IPS-20b (cell line): ENCODE measurements around the gene CASP5.
"Not testable (repeated sequence)": the region's sequence is repeated elsewhere in the genome, so short reads cannot be mapped to it uniquely, and the experiment has no call there.

Experiments
- H3K27ac ChIP-seq: one replicate; pipeline ENCODE4 v1.5.1; 2013; ENCODE audit warnings: low read length
- H3K27me3 ChIP-seq: 2 replicates; pipeline ENCODE4 v1.6.1; 2013; ENCODE audit warnings: mild to moderate bottlenecking, low read length, inconsistent platforms; ENCODE audit not compliant: insufficient read depth
- H3K36me3 ChIP-seq: 2 replicates; pipeline ENCODE4 v1.6.1; 2013; ENCODE audit warnings: low read depth, mild to moderate bottlenecking, inconsistent platforms, low read length, moderate library complexity; ENCODE audit not compliant: insufficient read depth
- H3K4me1 ChIP-seq: 2 replicates; pipeline ENCODE4 v1.6.1; 2013; ENCODE audit warnings: mild to moderate bottlenecking, control low read depth, inconsistent platforms, low read length, moderate library complexity; ENCODE audit not compliant: insufficient read depth
- H3K4me3 ChIP-seq: 2 replicates; pipeline ENCODE4 v1.5.1; 2013; ENCODE audit warnings: mild to moderate bottlenecking, low read length, inconsistent platforms
- H3K9ac ChIP-seq: 2 replicates; pipeline ENCODE4 v1.6.1; 2013; ENCODE audit warnings: low read depth, mild to moderate bottlenecking, inconsistent platforms, low read length, moderate library complexity
- H3K9me3 ChIP-seq: 2 replicates; pipeline ENCODE4 v1.6.1; 2013; ENCODE audit warnings: mild to moderate bottlenecking, low read depth, low read length, inconsistent platforms; ENCODE audit not compliant: insufficient read depth

CASP5 gene

GRCh38 chr11:105046898-105047579 lies 24.1 kb upstream of the CASP5 start:
- H3K4me1 ChIP-seq, result no peaks in the 10 kb centered on the region; the same call in 1 of the 2 replicates
- H3K36me3 ChIP-seq, result no peaks in the 10 kb centered on the region
- no peak overlapping the region for H3K9ac ChIP-seq
- H3K27me3 ChIP-seq, result no peaks in the 10 kb centered on the region
- no peak overlapping the region for H3K27ac ChIP-seq
- H3K9me3 ChIP-seq, result no peaks in the 10 kb centered on the region
- H3K4me3 ChIP-seq, result no peak overlapping the region

GRCh38 chr11:105045676-105046296 lies 22.8 kb upstream of the CASP5 start:
- Histone ChIP-seq H3K4me3 (no peak overlapping the region), H3K36me3 (no peaks in the 10 kb centered on the region), H3K9ac (no peak overlapping the region), H3K27ac (no peak overlapping the region), H3K9me3 (no peaks in the 10 kb centered on the region), H3K4me1 (no peaks in the 10 kb centered on the region; the same call in 1 of the 2 replicates), H3K27me3 (no peaks in the 10 kb centered on the region)

GRCh38 chr11:105044557-105045524 lies 21.9 kb upstream of the CASP5 start, which contains the start of gene CARD16:
Gene CARD16, minus strand, starts transcription at chr11:105045335. Its CDS starts 38 bp downstream, at chr11:105045297.
- not testable (repeated sequence) for H3K4me1 ChIP-seq, H3K27ac ChIP-seq, H3K4me3 ChIP-seq, H3K36me3 ChIP-seq, H3K9me3 ChIP-seq, H3K9ac ChIP-seq, H3K27me3 ChIP-seq

- Histone ChIP-seq H3K4me1 (no peaks in the 10 kb centered on the region; the same call in 1 of the 2 replicates), H3K27me3 (no peaks in the 10 kb centered on the region), H3K9ac (no peak overlapping the region), H3K9me3 (no peaks in the 10 kb centered on the region), H3K4me3 (no peak overlapping the region), H3K36me3 (no peaks in the 10 kb centered on the region), H3K27ac (no peak overlapping the region)
Observed at GRCh38 chr11:105042178-105042577, 19.2 kb upstream of the CASP5 start.

DNA sequence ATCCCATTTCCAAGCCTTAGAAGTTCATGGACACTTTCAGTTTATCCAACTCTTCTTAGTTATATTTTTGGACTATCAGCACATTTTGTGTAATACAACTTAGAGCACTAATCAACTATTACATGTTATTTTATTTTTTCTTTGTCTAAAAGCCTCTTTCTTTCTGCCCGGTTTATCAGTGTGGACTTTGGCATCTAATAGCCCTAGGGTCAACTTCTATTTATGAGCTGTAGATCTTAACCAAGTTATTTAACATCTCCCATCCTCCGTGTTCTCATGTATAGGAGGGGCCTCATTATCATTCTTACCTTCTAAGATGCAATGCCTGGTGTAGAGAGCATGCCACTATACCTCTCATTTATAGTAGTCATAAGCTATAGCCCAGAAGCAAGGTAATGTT lies 17.7 kb upstream of the CASP5 start:
- no peak overlapping the region for H3K27ac ChIP-seq
- no peak overlapping the region for H3K9ac ChIP-seq
- H3K36me3 ChIP-seq, result no peaks in the 10 kb centered on the region
- H3K4me1 ChIP-seq, result no peaks in the 10 kb centered on the region
- no peaks in the 10 kb centered on the region for H3K27me3 ChIP-seq
- H3K9me3 ChIP-seq, result no peaks in the 10 kb centered on the region
- H3K4me3 ChIP-seq, result no peak overlapping the region

DNA sequence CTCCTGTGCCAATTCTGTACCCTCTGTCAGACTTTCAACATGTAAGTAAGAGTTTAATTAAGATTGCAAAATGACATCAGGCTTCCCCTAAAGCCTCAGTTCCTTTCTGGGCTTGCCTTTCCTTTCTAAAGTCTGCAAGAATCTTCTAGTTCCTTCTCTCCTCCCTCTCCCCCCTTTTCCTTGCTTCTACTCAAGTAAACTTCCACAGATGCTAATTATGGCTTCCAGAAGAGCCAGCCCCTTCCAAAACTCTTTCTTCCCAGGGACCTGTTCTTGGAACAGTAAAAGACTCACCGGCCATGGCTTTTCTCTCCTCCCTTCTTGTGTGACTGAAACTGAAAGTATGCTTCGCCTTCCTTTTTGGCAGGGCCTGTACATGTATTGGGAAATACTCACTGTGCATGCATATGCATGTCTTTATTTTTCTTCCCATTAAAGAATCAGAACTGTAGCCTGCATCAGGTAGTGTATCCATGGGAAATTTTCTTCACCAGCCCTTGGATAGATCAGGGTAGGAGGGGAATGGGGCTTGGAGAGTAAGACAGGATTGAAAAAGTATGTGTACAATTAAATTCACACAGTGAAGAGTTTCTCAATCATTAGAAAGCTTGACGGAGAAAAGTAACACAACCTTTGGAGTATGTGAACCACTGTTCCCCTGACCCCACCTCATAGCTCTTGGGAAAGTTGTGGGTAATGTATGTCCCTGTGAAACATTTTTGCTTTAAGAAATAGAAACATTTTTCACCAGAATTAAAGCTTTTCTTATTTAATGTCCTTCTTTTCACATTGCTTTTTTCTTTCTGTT lies 12.0 kb upstream of the CASP5 start, which contains the start of gene CASP1:
TSS of gene CASP1 (minus strand) at position 332 of the 808 bp plus-strand sequence. CDS start at position 301, 31 bp downstream.
- no peaks in the 10 kb centered on the region for H3K9me3 ChIP-seq
- no peak within 1 kb of the TSS for H3K4me3 ChIP-seq
- H3K27ac ChIP-seq, result no peak within 1 kb of the TSS
- no peaks in the 10 kb centered on the region for H3K4me1 ChIP-seq
- H3K9ac ChIP-seq, result no peak within 1 kb of the TSS
- no peaks in the 10 kb centered on the region for H3K36me3 ChIP-seq
- no peaks in the 10 kb centered on the region for H3K27me3 ChIP-seq

GRCh38 chr11:105034388-105034787 lies 11.4 kb upstream of the CASP5 start:
- H3K4me3 ChIP-seq, H3K36me3 ChIP-seq, H3K27ac ChIP-seq, H3K9ac ChIP-seq, H3K4me1 ChIP-seq, H3K27me3 ChIP-seq, H3K9me3 ChIP-seq: not testable (repeated sequence)

DNA sequence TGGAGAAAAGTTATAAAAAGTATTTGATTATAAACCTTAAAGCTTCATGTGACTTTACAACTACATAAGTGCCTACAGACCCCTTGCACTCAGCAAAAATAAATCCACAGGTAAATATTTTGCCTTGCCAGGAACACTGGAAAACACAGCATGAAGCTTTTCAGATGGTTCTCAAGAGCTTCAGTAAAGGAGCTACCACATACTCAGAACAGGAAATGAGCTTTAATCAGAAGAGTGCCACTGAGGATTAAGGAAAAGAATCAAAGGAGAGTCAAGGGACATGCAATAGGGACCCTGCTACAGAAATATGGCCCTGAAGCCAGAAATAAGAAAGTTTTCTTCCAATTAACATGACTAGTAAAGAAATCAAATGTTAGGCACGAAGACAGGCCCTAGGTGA lies 10.8 kb upstream of the CASP5 start:
- H3K4me3 ChIP-seq, result no peak overlapping the region
- no peaks in the 10 kb centered on the region for H3K27me3 ChIP-seq
- H3K9ac ChIP-seq, result no peak overlapping the region
- H3K36me3 ChIP-seq, result no peaks in the 10 kb centered on the region
- no peaks in the 10 kb centered on the region for H3K4me1 ChIP-seq
- no peaks in the 10 kb centered on the region for H3K9me3 ChIP-seq
- no peak overlapping the region for H3K27ac ChIP-seq

- no peaks in the 10 kb centered on the region for H3K4me1 ChIP-seq
- H3K4me3 ChIP-seq, result no peak overlapping the region
- no peaks in the 10 kb centered on the region for H3K27me3 ChIP-seq
- no peak overlapping the region for H3K27ac ChIP-seq
- no peaks in the 10 kb centered on the region for H3K36me3 ChIP-seq
- no peaks in the 10 kb centered on the region for H3K9me3 ChIP-seq
- no peak overlapping the region for H3K9ac ChIP-seq
Observed at GRCh38 chr11:105033343-105033742, 10.4 kb upstream of the CASP5 start.

DNA sequence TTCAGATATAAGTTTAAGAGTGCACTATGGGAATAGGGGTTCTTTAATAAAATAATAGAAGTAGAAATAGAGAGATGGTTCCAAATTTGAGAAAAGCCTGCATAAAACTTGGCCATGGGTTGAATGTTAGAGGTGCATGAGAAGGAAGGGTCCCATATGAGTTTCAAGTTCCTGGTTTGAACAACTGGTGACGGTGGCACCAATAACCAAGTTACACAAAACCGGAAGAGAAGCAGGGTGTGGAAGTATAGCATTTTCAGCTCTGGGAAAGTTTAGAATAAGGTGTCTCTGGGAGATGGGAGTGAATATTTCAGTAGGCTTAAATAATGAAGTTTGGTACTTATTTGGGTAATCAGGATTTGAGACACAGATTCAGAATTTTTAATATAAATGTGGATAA lies 9.5 kb upstream of the CASP5 start:
- H3K4me3 ChIP-seq, result no peak overlapping the region
- H3K36me3 ChIP-seq, result no peaks in the 10 kb centered on the region
- no peak overlapping the region for H3K27ac ChIP-seq

GRCh38 chr11:105027678-105028077 lies 4.7 kb upstream of the CASP5 start:
- no peak overlapping the region for H3K9ac ChIP-seq
- H3K4me1 ChIP-seq, result no peaks in the 10 kb centered on the region
- H3K9me3 ChIP-seq, result no peaks in the 10 kb centered on the region
- no peak overlapping the region for H3K27ac ChIP-seq
- no peak overlapping the region for H3K4me3 ChIP-seq
- no peaks in the 10 kb centered on the region for H3K27me3 ChIP-seq
- no peaks in the 10 kb centered on the region for H3K36me3 ChIP-seq

More for the DNA sequence above, 9.5 kb upstream of the CASP5 start:
- no peaks in the 10 kb centered on the region for H3K9me3 ChIP-seq
- H3K27me3 ChIP-seq, result no peaks in the 10 kb centered on the region
- H3K9ac ChIP-seq, result no peak overlapping the region
- H3K4me1 ChIP-seq, result no peaks in the 10 kb centered on the region
